Measurements from ENCODE around the gene CACNA1G. TPM values are rescaled to one million over a fixed set of nuclear protein-coding genes. Genes with fewer than 3 reads are reported as not detected.

Gene CACNA1G
- total RNA-seq, 2 experiments from 2014 or later: not detected

DNA sequence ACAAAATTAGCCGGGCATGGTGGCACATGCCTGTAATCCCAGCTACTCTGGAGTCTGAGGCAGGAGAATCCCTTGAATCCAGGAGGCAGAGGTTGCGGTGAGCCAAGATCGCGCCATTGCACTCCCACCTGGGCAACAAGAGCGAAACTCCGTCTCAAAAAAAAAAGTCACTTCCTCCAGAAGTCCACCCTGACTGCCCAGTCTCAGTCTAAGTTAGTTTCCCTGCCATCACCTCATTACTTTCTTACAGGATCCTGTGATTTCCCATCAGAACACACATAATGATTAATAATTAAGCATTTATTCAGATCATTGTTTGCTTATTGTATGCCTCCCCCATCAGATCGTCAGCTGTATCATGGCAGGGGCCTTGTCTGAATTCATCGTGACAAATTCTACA is 105.8 kb downstream of the CACNA1G start:
- Histone ChIP-seq H3K9me2 (ENCODE audit: insufficient read depth, low read length) (no peaks in the 10 kb centered on the region), H3K36me3 (ENCODE audit: insufficient read depth, low read length) (no peaks in the 10 kb centered on the region), H2AFZ (ENCODE audit: low read length) (no peak overlapping the region), H4K20me1 (ENCODE audit: insufficient read depth, low read length) (no peaks in the 10 kb centered on the region), H3K79me2 (ENCODE audit: insufficient read depth, low read depth, low read length) (no peaks in the 10 kb centered on the region), H3K4me2 (ENCODE audit: low read length) (no peak overlapping the region), H3K4me3 (ENCODE audit: low read depth, low read length, poor library complexity, severe bottlenecking) (no peak overlapping the region), H3K4me1 (ENCODE audit: insufficient read depth, low read length, poor library complexity, severe bottlenecking) (peaks cover 7% of the 10 kb centered on the region), H3K27ac (ENCODE audit: low read depth, low read length, poor library complexity, severe bottlenecking) (no peak overlapping the region), H3K9me3 (ENCODE audit: low read length) (no peaks in the 10 kb centered on the region)
- DNase-seq (ENCODE audit: low spot score): no peak
- TF ChIP-seq CTCF (conservative IDR thresholded peaks at IDR 0.05; ENCODE audit: low read length) (no peak), EZH2phosphoT487 (IDR thresholded peaks at IDR 0.05; ENCODE audit: borderline replicate concordance, low read depth, low read length) (no peak)
- ChIA-PET POLR2A (no interaction called here), CTCF (ENCODE audit: unreplicated experiment) (no interaction called here)
- BruUV-seq (replicated peaks): no TSS peak
- intact Hi-C loops (cut with micrococcal nuclease; ENCODE audit: unreplicated experiment): no loop called here

DNA sequence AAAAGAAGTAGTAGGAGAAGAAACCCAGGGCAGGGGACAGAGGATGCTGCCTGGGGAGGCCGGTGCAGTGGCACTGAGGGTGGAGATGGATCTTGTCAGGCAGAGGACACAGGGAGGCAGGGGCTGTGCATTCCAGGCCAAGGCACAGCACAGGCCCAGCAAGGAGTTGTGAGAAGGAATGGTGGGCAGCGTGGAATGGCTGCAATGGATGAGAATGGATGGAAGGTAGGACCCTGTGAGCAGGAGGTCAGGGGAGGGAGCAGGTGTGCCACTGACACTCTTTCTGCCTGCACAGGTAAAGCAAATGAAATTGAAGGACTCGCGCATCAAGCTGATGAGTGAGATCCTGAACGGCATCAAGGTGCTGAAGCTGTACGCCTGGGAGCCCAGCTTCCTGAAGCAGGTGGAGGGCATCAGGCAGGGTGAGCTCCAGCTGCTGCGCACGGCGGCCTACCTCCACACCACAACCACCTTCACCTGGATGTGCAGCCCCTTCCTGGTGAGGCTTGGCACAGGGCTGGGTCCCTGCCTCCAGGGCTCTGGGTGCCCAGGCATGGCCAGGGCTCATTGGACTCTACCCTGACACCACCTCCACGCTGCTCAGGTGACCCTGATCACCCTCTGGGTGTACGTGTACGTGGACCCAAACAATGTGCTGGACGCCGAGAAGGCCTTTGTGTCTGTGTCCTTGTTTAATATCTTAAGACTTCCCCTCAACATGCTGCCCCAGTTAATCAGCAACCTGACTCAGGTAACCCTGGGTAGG is 106.9 kb downstream of the CACNA1G start:
- H3K4me2 ChIP-seq (ENCODE audit: low read length): no peak overlapping the region
- no peak overlapping the region for H3K4me3 ChIP-seq (ENCODE audit: low read depth, low read length, poor library complexity, severe bottlenecking)
- CTCF ChIA-PET (ENCODE audit: unreplicated experiment): no interaction called here
- H4K20me1 ChIP-seq (ENCODE audit: insufficient read depth, low read length): no peaks in the 10 kb centered on the region
- H3K9me3 ChIP-seq (ENCODE audit: low read length): no peaks in the 10 kb centered on the region
- H3K79me2 ChIP-seq (ENCODE audit: insufficient read depth, low read depth, low read length): no peaks in the 10 kb centered on the region
- POLR2A ChIA-PET: no interaction called here
- intact Hi-C loops (cut with micrococcal nuclease; ENCODE audit: unreplicated experiment): no loop called here
- DNase-seq (ENCODE audit: low spot score): no peak
- no peaks in the 10 kb centered on the region for H3K4me1 ChIP-seq (ENCODE audit: insufficient read depth, low read length, poor library complexity, severe bottlenecking)
- H3K27ac ChIP-seq (ENCODE audit: low read depth, low read length, poor library complexity, severe bottlenecking): no peak overlapping the region
- no peak overlapping the region for H2AFZ ChIP-seq (ENCODE audit: low read length)
- no peaks in the 10 kb centered on the region for H3K9me2 ChIP-seq (ENCODE audit: insufficient read depth, low read length)
- no peaks in the 10 kb centered on the region for H3K36me3 ChIP-seq (ENCODE audit: insufficient read depth, low read length)
- TF ChIP-seq CTCF (conservative IDR thresholded peaks at IDR 0.05; ENCODE audit: low read length): no peak
- no peak for TF ChIP-seq EZH2phosphoT487 (IDR thresholded peaks at IDR 0.05; ENCODE audit: borderline replicate concordance, low read depth, low read length)
- no TSS peak for BruUV-seq (replicated peaks)

GRCh38 chr17:50668025-50668837 is 107.7 kb downstream of the CACNA1G start:
- no peaks in the 10 kb centered on the region for H3K9me2 ChIP-seq (ENCODE audit: insufficient read depth, low read length)
- H3K27ac ChIP-seq (ENCODE audit: low read depth, low read length, poor library complexity, severe bottlenecking): no peak overlapping the region
- no peaks in the 10 kb centered on the region for H3K36me3 ChIP-seq (ENCODE audit: insufficient read depth, low read length)
- no peak for TF ChIP-seq CTCF (conservative IDR thresholded peaks at IDR 0.05; ENCODE audit: low read length)
- no peak for TF ChIP-seq EZH2phosphoT487 (IDR thresholded peaks at IDR 0.05; ENCODE audit: borderline replicate concordance, low read depth, low read length)
- intact Hi-C loops (cut with micrococcal nuclease; ENCODE audit: unreplicated experiment): no loop called here
- no peak overlapping the region for H3K4me3 ChIP-seq (ENCODE audit: low read depth, low read length, poor library complexity, severe bottlenecking)
- no TSS peak for BruUV-seq (replicated peaks)
- no peaks in the 10 kb centered on the region for H4K20me1 ChIP-seq (ENCODE audit: insufficient read depth, low read length)
- H3K4me2 ChIP-seq (ENCODE audit: low read length): no peak overlapping the region
- H3K9me3 ChIP-seq (ENCODE audit: low read length): no peaks in the 10 kb centered on the region
- no peak for DNase-seq (ENCODE audit: low spot score)
- CTCF ChIA-PET (ENCODE audit: unreplicated experiment): no interaction called here
- H3K4me1 ChIP-seq (ENCODE audit: insufficient read depth, low read length, poor library complexity, severe bottlenecking): no peaks in the 10 kb centered on the region
- POLR2A ChIA-PET: no interaction called here
- H3K79me2 ChIP-seq (ENCODE audit: insufficient read depth, low read depth, low read length): no peaks in the 10 kb centered on the region
- H2AFZ ChIP-seq (ENCODE audit: low read length): no peak overlapping the region; the same call in 1 of the 2 replicates
